Activated naive CD8-positive, alpha-beta T cell (primary cell): ENCODE data around the gene KREMEN1.

Experiments used
- H3K27ac Mint-ChIP-seq: one replicate; pipeline ENCODE4 v1.8.0; 2021; ENCODE audit warnings: mixed read lengths
- H3K27me3 Mint-ChIP-seq: one replicate; pipeline ENCODE4 v1.8.0; 2021; ENCODE audit warnings: mixed read lengths
- H3K36me3 Mint-ChIP-seq: one replicate; pipeline ENCODE4 v1.8.0; 2021; ENCODE audit warnings: mixed read lengths
- H3K4me1 Mint-ChIP-seq: one replicate; pipeline ENCODE4 v1.8.0; 2021; ENCODE audit warnings: low read depth, mixed read lengths
- H3K4me3 Mint-ChIP-seq: one replicate; pipeline ENCODE4 v1.8.0; 2021; ENCODE audit warnings: mild to moderate bottlenecking, mixed read lengths
- H3K9me3 Mint-ChIP-seq: one replicate; pipeline ENCODE4 v1.8.0; 2021; ENCODE audit warnings: low read depth, mixed read lengths

Gene KREMEN1

DNA sequence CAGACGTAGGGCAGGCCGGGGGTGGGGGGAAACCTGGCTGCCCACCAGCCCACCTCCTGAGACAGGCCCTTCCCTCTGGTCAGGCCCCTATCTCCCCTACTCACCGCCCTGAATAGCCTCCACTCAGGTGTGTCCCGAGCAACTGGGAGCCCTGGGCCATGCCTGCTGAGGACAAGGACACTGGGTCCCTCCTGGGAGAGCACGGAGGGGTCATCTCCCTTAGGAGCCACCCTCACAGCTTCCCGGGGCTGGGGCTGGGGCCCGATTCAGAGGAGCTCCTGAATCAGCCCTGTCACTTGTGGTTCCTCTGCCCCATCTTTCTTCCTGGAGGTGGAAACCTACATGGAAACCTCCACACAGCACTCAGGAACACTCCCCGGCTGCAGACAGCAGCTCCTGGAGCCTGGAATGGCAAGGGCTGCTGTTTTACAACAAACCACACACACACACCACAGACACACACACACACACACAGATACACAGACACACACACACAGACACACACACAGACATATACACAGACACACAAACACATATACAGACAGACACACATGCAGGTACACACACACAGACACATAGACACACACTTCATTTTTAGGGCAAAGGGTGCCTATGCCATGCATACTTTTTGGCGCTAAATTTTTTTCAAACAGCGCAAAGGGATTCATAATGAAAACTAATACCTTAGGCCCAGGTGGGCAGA, 123.3 kb downstream of the KREMEN1 start:
- Mint-ChIP-seq H3K27ac (no peak overlapping the region), H3K9me3 (no peaks in the 10 kb centered on the region), H3K27me3 (peaks cover 6% of the 10 kb centered on the region), H3K4me3 (no peak overlapping the region), H3K4me1 (peaks cover 2% of the 10 kb centered on the region), H3K36me3 (peaks cover 2% of the 10 kb centered on the region)

DNA sequence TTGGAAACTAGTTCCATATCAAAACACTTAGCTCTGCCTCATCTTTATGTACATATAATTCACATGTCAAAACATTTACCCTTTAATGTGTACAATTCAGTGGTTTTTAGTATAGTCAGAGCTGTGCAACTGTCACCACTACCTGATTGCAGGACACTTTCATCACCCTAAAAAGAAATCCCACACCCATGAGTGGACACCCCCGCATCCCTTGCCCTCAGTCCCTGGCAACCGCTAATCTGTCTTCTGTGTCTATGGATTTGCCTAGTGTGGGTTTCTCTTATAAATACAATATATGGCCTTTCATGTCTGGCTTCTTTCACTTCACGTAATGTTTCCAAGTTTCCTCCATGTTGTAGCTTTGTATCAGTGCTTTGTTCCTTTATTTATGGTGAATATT, 124.3 kb downstream of the KREMEN1 start:
- Mint-ChIP-seq H3K27ac (no peak overlapping the region), H3K9me3 (no peaks in the 10 kb centered on the region), H3K4me3 (no peak overlapping the region), H3K36me3 (peaks cover 2% of the 10 kb centered on the region), H3K27me3 (peaks cover 6% of the 10 kb centered on the region), H3K4me1 (peaks cover 7% of the 10 kb centered on the region)

DNA sequence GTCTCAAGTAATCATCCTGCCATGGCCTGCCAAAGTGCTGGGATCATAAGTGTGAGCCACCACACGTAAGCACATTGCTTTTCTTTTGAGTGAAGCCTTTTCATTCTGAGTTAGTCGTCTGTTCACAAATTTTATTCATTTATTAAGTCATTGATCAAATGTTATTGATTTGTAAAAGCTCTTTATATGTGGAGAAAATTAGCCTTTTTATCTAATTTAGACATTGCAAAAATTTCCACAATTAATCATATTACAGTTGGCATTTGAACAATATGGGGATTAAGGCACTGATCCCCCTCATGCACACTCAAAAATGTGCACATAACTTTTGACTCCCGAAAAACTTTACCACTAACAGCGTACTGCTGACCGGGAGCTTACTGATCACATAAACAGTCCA, 125.4 kb downstream of the KREMEN1 start:
- H3K9me3 Mint-ChIP-seq, result no peaks in the 10 kb centered on the region
- H3K27me3 Mint-ChIP-seq, result peaks cover 6% of the 10 kb centered on the region
- no peak overlapping the region for H3K4me3 Mint-ChIP-seq
- H3K4me1 Mint-ChIP-seq, result peaks cover 13% of the 10 kb centered on the region
- H3K27ac Mint-ChIP-seq, result no peak overlapping the region
- peaks cover 2% of the 10 kb centered on the region for H3K36me3 Mint-ChIP-seq

DNA sequence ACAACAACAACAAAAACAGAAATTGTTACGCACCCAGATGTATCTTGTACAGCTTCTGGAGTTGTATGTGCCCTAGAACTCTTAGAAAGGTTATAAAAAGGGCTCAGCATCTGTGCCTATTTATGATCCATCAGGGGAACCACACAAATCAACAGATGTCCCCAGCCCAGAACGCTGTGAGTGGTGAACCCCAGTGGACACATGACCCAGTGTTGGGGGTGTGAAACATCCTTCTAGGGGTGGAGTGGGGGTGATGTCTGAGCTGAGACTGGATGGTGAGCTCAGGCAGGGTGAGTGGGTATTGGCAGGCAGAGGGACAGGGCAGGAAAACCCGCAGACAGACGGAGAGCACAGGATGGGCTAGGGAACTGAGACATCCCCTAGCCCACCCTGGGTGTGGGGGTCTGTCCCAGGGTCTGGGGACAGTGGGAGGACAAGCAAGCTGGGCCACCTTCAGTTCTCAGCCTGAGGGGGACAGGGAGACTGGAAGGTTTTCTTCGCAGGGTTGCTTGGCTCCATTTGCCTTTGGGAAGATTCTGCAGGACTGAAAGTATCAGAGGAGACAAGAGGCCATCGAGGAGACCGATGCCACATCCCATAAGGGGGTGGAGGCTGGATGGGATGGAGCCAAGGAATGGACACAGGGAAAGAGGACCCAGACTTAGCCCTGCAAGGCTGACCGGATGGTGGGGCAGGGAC, 127.0 kb downstream of the KREMEN1 start:
- Mint-ChIP-seq H3K27me3 (peaks cover 5% of the 10 kb centered on the region), H3K4me3 (no peak overlapping the region), H3K4me1 (peaks cover 15% of the 10 kb centered on the region), H3K36me3 (no peaks in the 10 kb centered on the region), H3K27ac (no peak overlapping the region), H3K9me3 (no peaks in the 10 kb centered on the region)

DNA sequence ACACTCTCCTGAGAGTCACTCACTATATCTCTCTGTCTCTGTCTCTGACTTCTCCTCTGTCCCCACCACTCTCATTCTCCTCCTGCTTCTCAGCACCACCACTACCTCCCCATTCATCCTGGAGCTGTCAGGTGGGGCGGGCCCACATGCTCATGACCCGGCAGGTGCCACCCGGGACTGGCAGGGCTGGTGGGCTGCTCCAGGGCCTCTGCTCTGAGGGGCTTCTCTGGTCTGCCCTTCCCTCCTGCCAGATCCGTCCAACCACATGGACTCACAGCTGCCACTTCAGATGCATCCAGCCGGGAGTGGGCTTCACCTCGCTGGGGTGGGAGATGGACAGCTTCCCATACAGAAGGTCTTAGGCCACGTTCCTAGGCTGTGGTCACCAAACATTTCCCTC, 128.1 kb downstream of the KREMEN1 start:
- Mint-ChIP-seq H3K27me3 (peaks cover 6% of the 10 kb centered on the region), H3K4me1 (peaks cover 15% of the 10 kb centered on the region), H3K4me3 (no peak overlapping the region), H3K27ac (no peak overlapping the region), H3K9me3 (no peaks in the 10 kb centered on the region), H3K36me3 (no peaks in the 10 kb centered on the region)

DNA sequence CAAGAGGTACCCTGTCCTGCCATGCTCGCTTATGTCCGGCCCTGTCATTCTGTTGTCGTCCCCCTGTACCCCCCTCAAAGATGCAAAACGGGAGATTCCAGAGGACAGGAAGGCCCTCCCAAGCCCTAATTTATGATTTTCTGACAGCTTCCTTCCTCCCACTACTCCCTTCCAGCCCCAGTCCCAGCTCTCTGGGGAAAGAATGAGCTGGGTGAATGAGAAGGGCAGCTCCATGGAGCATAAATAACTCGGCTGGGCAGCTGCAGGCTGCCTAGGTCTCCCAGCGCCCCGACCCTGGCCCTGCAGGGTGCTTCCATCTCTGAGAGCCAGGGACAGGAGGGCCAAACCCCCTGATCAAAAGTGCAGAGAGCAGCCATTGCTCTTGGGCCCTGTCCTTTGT, 128.9 kb downstream of the KREMEN1 start:
- Mint-ChIP-seq H3K4me3 (no peak overlapping the region), H3K27me3 (peaks cover 10% of the 10 kb centered on the region), H3K36me3 (no peaks in the 10 kb centered on the region), H3K4me1 (peaks cover 18% of the 10 kb centered on the region), H3K27ac (no peak overlapping the region), H3K9me3 (no peaks in the 10 kb centered on the region)

DNA sequence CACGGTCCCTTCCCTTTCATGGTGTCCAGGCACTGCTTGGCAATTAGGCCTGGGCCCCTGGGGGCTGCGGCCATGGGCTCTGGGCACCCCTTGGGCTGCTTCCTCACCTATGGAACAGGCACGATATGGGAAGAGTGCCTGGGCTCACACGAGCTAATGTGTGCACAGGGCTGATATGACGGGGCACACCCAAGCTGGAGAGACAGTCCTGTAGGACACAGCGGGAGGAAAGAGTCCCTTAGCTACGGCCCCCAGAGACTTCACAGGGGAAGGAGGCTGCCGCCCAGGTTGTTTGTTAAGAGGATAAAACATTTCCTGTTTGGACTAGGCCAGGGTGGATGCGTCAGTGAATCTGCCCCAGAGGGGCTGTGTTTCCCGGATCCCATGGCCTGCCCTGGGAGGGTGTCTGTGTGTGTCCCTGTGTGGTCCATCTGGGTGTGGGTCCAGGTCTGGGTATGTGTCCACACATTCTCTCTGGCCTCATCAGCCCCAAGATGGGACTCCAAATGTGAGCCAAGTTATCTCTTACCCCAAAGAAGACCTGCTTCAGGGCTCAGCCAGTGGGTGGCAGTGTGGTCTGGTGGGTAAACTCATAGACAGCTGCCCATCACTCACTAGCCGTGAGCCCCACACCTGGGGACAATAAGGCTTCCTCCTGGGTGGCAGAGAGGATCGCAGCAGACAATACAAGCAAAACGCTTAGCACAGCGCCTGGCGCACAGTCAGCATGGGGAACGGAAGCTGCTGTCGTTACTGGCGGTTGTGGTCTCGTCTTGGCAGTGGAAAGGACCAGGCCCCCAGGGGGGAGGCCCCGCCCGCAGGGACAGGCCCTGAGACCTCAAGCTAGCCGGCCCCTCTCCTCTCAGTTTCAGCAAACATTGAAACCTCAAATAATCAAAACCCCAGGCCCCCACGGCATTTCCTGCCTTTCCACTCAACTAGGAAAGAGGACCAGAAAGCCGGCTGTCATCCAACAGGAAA, 129.7 kb downstream of the KREMEN1 start:
- Mint-ChIP-seq H3K4me3 (peak overlapping the region; percentile 42), H3K27ac (no peak overlapping the region), H3K36me3 (no peaks in the 10 kb centered on the region), H3K27me3 (peaks cover 13% of the 10 kb centered on the region), H3K4me1 (peaks cover 18% of the 10 kb centered on the region), H3K9me3 (no peaks in the 10 kb centered on the region)

DNA sequence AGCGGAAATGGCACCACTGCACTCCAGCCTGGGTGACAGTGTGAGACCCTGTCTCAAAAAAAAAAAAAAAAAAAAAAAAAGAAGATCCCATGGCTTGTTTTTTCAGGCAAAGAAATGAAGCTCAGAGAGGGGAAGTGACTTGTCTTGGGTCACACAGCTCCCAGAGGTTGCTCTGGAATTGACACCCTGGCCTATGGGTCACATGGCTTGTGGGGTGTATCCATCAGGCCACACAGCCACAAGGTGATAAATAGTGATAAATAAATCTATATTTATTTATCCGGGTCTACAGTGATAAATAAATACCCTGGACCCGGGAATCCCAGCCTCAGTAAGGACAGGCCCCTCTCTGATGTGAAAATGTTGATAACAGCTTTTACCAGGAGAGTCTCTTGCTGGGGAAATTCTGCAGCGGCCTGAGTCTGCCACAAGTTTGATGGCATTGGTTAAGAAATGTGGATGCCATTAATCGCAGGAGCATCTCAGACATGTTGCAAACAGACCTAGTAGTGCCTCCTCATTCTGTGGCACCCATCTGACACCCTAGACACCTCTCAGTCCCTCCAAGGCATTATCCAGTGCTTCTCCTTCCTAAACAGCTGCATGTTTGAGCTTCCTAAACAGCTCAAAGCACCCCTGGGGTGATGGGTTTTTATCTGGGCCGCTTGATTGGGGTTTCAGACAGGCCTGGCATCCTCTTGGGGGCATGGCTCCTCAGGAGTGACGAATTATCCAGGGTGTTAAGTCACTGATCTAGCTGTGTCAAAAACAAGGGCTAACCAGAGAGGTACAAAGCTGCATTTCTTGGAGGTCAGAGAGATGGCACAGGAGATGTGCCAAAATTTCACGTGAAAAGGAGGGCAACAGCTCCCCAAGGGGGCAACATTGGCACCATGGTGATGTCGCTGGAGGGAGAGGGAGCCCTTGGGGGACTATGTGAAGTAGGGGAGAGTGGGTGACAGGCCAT, 130.9 kb downstream of the KREMEN1 start:
- Mint-ChIP-seq H3K36me3 (no peaks in the 10 kb centered on the region), H3K9me3 (no peaks in the 10 kb centered on the region), H3K27me3 (peaks cover 13% of the 10 kb centered on the region), H3K27ac (no peak overlapping the region), H3K4me3 (no peak overlapping the region), H3K4me1 (peaks cover 18% of the 10 kb centered on the region)

DNA sequence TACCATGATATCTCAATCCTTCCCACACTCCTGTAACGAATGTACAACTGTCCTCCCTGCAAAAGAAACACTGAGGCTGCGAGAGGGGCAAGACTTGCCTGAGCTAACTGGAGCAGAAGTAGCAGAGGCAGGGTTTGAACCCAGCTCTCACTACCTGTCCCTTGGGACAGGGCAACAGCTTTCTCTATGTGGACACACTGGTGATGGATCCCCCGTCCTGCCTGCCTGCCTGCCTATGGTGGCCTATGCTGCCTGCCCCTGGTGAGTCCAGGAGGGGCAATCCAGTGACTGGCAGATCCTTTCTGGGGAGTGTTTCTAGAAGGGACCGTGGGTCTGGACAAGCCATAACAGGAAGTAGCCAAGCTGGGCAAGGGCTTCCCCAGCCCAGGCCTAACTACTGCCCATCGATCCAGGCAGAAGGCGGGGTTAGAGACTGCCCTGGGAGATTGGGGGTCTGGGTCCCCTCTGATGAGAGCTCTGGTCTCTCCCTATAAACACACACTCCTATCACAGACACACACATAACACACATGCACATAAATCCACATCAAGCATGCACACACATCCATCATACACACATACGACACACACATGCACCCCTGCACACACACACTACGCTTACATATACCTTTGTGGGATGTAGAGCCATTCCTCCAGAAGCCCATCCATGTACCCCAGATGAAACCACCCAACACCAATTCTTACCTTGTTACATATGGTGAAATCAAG, 131.8 kb downstream of the KREMEN1 start:
- H3K27ac Mint-ChIP-seq, result no peak overlapping the region
- H3K9me3 Mint-ChIP-seq, result no peaks in the 10 kb centered on the region
- peaks cover 13% of the 10 kb centered on the region for H3K27me3 Mint-ChIP-seq
- peak overlapping the region; percentile 44 for H3K4me3 Mint-ChIP-seq
- H3K36me3 Mint-ChIP-seq, result no peaks in the 10 kb centered on the region
- H3K4me1 Mint-ChIP-seq, result peaks cover 18% of the 10 kb centered on the region

DNA sequence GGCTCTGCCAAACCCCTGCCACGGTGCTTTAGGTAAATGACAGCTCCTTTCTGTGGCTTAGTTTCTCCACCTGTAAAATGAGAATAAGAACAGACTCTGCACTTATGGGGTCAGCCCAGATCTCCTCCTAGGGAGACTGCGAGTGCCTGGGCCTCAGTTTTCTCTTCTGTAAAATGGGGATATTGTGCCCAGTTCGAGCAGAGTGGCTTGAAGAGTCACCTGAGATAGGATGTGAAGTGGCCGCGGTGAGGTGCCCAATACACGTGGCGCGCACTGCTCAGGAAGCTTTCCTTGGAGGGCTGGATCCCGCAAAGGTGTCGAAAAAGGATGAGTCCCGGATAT, 132.4 kb downstream of the KREMEN1 start:
- Mint-ChIP-seq H3K4me3 (peak overlapping the region; percentile 71), H3K27ac (no peak overlapping the region)

DNA sequence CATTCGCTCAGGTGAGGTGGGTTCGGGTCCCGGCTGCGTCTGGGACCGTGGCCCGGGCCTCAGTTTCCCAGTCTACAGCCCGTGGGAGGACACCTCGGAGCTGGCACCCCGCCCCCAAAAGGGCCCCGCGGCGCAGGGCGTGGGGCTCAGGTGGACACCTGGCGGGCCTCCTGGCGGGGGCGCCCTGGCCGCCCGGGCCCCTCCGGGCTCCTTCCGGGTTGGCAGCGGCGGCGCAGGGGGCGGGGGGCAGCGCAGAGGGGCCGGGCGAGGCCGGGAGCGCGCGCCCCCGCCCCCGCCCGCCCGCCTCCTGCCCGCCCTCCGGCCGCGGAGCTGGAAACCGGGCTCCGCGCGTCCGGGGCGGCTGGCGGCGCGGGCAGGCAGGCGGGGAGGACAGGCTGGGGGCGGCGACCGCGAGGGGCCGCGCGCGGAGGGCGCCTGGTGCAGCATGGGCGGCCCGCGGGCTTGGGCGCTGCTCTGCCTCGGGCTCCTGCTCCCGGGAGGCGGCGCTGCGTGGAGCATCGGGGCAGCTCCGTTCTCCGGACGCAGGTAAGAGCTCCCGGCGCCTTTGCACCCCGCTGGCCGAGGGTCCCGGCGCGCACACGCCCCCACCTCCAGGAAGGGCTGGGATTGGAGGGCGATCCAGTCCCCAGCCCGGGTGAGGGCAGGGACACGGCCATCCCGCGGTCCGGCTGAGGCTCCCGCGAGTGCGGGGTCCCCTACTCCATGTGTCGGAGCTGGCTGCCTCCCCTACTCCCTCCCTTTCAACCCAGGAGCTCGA, 132.9 kb downstream of the KREMEN1 start, which contains the start of gene EMID1:
Gene EMID1 (plus strand): TSS at position 303 of the 778 bp plus-strand sequence. CDS start 143 bp downstream, at position 446.
- H3K4me3 Mint-ChIP-seq, result peak within 1 kb of the TSS; percentile 82
- H3K27ac Mint-ChIP-seq, result no peak within 1 kb of the TSS
- H3K4me1 Mint-ChIP-seq, result peaks cover 17% of the 10 kb centered on the region
- no peaks in the 10 kb centered on the region for H3K9me3 Mint-ChIP-seq
- H3K36me3 Mint-ChIP-seq, result no peaks in the 10 kb centered on the region
- peaks cover 10% of the 10 kb centered on the region for H3K27me3 Mint-ChIP-seq

More for the DNA sequence above, 132.4 kb downstream of the KREMEN1 start:
- Mint-ChIP-seq H3K27me3 (peaks cover 10% of the 10 kb centered on the region), H3K9me3 (no peaks in the 10 kb centered on the region), H3K36me3 (no peaks in the 10 kb centered on the region), H3K4me1 (peaks cover 18% of the 10 kb centered on the region)

DNA sequence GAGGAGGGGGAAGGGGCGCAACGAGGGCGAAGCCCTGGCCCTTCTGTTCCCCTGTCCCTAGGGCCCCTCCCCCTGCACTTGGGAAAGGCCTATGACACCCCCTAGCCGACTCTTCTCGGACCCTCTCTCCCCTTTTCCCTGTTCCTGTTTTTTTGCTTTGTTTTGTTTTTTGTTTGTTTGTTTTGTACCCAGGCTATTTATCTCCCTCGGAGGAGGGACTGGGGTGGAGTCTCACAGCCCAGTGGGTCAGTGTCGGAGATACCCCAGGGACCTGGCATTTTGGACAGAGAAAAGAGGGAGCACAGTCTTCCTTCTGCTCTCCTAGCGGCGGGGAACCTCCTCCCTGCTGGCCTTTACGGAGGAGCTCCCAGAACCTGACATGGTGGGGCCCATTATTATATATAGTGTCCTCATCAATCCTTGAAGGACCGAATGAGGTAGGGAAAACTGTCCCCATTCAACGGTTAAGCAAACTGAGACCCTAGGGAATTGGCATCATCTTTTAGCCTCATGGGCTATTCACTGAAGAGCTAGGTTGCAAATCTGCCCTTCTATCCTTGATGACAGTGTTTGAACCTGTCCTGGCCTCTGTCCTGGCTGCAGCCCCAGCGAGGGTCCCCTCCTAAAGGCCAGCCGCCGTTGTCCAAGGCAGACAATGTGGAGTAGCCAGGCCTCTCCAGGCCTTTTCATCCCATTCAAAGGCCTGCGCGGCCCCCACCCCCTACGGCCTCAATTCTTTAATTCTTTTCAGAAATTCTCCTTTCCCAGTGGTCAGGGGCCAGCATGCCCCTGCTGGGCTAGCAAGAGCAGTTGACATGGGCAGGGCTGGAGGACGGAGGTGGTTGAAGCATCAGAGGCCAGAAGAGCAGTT, 133.8 kb downstream of the KREMEN1 start:
- peak overlapping the region; percentile 82 for H3K4me3 Mint-ChIP-seq
- H3K27me3 Mint-ChIP-seq, result peaks cover 10% of the 10 kb centered on the region
- H3K4me1 Mint-ChIP-seq, result peaks cover 16% of the 10 kb centered on the region
- no peaks in the 10 kb centered on the region for H3K36me3 Mint-ChIP-seq
- no peak overlapping the region for H3K27ac Mint-ChIP-seq
- H3K9me3 Mint-ChIP-seq, result no peaks in the 10 kb centered on the region
